Ecto neural progenitor cell (in vitro differentiated cells): ENCODE results near the gene ZNF71.
A peak's percentile ranks its signal among the peaks of the same experiment; 100 is the strongest.

ENCODE experiments used
- DNase-seq: peaks from one replicate; pipeline ENCODE4 v3.0.0-alpha.2; 2018; ENCODE audit warnings: low spot score

Gene ZNF71

DNA sequence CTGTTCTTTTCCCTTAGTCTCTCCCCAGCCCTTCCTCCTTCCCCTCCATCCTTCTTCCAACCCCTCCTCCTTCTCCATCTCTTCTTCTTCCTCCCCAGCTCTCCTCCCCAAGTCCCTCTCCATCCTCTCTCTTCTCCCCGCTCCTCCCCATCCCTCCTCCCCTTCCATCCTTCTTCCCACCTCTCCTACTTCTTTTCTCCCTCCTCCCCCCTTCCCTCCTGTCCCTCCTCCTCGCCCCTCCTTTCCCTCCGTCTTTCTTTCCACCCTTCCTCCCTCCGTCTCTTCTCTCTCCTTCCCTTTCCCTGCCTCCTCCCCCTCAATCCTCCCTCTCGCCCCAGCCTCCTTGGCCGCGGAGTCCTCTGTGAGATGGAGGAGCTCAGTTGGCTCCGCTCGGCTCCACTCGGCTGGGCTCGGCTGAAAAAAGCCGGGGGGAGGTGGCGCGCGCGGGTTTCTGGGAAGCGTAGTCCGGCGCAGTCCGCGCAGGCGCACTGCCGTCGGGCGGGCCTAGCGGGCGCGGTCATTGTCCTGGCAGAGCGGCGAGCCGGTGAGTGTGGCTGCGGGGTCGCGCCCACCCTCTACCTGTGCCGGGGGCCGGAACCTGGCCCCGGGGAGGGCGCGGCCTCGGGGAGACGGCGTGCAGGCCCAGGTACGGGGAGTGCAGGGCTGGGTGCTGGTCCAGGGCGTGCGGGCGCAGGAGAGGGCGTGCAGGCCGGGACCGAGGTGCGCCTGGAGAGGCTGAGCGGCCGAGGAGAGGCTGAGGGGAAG, at the start of gene ZNF71:
Gene ZNF71, plus strand, starts transcription at position 520 of the 765 bp plus-strand sequence. CDS start 6,257 bp downstream, outside the sequence.
- peak; percentile 95 for DNase-seq

DNA sequence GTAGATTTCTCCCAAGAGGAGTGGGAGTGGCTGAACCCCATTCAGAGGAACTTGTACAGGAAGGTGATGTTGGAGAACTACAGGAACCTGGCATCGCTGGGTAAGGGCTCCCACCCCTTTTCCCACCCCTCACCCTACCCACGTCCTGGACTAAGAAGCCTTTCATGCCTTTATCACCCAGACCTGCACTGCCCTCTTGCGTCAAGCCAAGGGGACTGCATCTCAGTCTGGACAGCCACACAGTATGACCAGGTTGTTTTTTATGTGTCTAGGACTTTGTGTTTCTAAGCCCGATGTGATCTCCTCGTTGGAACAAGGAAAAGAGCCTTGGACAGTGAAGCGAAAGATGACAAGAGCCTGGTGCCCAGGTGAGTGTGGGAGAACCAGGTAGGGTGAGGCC, 47.6 kb upstream of the ZNF71 start:
- DNase-seq = no peak

DNA sequence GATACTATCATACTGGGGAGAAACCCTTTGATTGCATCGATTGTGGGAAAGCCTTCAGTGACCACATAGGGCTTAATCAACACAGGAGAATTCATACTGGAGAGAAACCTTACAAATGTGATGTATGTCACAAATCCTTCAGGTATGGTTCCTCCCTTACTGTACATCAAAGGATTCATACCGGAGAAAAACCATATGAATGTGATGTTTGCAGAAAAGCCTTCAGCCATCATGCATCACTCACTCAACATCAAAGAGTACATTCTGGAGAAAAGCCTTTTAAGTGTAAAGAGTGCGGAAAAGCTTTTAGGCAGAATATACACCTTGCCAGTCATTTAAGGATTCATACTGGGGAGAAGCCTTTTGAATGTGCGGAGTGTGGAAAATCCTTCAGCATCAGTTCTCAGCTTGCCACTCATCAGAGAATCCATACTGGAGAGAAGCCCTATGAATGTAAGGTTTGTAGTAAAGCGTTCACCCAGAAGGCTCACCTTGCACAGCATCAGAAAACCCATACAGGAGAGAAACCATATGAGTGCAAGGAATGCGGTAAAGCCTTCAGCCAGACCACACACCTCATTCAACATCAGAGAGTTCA, 40.7 kb upstream of the ZNF71 start:
- DNase-seq = no peak

DNA sequence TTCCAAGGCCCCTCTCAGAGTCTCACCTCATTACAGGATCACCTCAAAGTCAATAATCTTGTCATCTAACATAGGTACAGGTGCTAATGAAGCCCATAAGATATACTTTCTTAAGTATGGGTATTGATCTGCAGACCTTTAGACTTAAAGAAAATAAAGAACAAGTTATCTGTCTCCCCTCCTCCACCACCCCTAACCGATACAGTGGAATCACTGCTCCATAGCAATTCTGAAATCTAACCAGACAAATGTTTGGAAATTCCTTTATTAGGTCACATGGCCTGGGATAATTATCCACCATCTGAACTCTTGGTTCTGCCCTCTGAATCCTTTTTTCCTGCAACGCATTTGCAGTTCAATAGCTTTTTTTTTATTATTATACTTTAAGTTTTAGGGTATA, 32.3 kb upstream of the ZNF71 start:
- no peak for DNase-seq

DNA sequence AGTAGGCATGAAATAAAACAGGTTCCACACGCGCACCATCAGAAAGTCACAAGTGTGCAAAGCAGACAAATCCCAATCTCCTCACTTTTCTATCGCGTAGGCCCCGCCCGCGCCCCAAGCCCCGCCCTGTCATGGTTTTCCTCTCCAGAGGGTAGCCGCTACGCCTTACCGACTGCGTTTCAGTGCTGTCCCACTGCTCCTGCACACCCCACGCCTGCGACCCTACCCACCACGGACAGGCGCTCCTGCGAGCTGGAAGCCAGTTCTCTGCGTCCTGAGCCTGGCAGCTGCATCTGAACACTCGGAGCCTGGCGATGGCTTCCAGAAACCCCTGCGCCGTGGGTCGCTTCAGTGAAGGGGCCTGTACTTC, 28.2 kb upstream of the ZNF71 start:
- DNase-seq = no peak

DNA sequence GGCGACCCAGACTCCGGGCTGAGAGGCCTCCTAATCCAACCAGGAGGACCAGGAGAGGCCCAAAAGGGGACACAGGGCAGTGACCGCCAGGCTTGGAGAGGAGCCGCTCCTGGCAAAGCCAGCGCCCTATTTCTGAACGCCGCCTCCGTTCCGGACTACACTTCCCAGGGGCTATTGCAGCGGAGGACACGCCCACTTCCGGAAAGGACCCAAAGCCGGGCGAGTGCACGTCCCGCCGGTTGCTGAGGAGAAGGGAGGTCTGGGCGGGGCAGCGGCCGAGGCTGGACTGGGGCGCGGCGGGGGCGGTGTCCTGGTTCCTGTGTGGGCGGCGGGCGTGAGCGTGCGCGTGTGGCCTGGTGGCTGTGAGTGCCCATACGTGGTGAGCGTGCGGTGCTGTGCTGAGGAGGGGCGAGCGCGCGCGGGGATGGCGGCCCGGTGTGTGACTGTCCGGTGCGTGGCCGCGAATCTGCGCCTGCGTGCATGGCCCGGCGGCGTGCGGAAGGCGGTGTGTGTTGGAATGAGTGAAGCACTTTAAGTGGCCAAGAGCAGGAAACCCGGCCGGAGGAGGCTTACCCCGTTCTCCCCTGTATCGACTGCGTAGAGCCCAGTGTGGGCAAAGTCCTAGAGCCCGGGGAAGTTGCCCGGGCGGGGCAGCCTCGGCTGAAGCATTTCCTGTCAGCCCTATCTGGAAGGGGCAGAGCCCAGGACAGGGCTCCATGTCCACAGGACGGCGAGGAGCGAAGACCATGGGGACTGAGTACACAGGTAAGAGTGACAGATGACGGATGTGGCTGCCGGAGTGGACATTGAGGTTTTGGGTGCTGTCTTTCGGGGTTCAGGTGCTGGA, 27.6 kb upstream of the ZNF71 start, which contains the start of gene ZNF470:
Gene ZNF470, plus strand, starts transcription at position 195 of the 847 bp plus-strand sequence. CDS start 2,844 bp downstream, outside the sequence.
- DNase-seq = peak; percentile 93

DNA sequence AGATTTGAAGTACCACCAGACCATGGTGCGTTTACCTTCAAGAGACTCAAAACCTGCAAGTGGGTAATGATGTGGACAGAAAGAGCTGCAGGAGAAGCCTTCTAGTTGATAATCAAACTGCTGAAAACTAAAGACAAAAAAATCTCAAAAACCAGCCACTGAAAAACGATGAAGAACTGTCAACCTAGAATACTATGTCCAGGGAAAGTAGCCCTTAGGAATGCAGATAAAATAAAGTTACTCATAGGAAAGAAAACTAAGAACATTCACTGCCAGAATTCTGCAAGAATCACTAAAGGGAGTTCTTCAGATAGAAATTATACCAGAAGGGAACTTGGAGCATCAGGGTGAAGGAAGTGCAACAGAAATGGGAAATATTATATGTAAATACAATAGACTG, 22.5 kb upstream of the ZNF71 start:
- DNase-seq = no peak

DNA sequence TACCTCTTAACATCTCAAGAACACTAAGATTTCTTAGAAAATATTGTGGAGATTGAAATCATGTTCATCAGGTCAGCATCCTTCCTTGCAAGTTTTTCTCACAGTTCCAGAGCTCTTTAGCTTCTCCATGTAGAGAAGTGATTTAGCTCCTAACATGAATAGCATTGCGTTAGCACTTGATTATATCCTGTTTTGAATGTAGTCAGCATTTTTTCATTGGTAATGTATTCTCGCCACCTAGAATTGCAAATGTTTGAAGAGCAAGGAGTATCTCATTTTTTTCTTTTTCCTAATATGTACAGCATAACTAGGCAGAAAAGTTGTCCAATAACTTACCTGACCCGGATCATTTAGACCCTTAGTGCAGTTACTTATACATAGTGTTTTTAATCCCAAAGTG, 21.2 kb upstream of the ZNF71 start:
- DNase-seq = no peak

DNA sequence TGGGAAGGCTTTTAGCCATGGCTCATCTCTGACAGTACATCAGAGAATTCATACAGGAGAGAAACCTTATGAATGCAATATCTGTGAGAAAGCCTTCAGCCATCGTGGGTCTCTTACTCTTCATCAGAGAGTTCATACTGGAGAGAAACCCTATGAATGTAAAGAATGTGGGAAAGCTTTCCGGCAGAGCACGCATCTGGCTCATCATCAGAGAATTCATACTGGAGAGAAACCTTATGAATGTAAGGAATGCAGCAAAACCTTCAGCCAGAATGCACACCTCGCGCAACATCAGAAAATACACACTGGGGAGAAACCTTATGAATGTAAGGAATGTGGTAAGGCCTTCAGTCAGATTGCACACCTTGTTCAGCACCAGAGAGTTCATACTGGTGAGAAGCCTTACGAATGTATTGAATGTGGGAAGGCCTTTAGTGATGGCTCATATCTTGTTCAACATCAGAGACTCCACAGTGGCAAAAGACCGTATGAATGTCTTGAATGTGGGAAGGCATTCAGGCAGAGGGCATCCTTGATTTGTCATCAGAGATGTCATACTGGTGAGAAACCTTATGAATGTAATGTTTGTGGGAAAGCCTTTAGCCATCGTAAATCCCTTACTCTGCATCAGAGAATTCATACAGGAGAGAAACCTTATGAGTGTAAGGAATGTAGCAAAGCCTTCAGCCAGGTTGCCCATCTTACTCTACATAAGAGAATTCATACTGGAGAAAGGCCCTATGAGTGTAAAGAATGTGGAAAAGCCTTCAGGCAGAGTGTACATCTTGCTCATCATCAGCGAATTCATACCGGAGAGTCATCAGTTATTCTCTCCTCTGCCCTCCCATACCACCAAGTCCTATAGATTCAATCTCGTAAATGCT, 17.1 kb upstream of the ZNF71 start:
- no peak for DNase-seq

DNA sequence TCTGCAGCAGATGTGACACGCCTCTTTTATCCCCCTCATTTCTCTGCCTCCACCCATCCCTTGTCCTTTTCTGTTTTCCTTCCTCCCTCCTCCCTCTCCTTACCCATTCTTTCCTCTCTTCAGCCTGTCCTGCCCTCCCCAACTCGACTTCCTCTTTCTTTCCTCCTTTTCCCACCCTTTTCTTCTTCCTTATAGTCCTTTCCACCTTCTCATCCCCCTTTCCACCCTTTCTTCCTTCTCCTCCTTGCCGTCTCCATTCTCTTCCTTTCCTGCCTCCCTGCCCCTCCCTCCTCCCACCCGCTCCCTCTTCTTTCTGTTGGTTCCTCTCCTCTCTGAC, 688 bp upstream of the ZNF71 start:
- no peak for DNase-seq

DNA sequence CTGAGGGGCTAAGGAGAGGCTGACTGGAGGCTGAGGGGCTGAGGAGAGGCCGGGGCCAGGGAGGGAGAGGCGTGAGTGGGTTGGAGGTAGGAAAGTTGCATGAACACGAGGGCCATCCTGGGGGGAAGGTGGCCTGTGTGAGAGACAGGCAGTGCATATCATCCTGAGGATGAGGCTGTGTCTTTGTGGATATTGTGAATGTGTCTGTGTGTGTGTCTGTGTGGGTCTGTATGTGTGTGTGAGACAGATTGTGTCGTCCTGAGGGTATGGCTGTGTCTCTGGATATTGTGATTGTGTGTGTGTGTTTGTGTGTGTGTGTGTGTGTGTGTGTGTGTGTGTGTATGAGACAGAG, 422 bp downstream of the ZNF71 start:
- DNase-seq = no peak

DNA sequence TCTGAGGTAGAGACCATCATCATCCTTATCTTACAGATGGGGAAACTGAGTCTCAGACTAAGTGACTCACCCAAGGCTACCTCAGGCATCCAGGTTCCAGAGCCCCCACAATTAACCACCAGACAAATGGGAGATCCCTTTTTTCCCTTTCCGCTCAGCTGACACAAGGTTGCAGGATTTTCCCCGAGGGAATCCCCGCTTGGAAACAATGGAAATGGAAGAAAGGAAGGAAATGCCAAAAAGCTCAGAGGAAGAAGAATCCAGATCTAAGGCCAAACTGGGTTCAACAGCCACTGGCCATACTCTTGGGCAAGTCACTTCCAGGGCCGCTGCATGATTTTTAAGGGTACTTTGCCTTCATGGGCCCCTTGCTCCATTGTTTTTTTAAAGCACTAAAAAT, 1.6 kb downstream of the ZNF71 start:
- no peak for DNase-seq

DNA sequence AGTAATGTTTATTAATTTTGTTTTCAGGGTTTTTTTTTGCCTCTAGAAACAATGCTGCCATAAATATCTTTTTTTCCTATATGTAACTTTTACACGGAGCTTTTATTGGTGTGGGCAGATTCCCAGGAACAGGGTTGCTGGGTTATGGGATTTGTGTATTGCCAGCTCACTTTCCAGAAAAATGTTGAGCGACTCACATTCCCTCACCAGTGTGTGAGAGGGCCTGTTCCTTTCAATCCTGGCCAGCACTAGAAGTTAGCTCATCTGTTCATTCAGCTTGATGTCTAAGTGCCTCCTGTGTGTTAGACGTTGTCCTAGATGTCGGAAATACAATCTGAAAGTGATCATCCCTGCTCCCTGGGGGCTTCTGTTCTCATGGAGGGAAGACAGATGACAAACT, 2.6 kb downstream of the ZNF71 start:
- no peak for DNase-seq

DNA sequence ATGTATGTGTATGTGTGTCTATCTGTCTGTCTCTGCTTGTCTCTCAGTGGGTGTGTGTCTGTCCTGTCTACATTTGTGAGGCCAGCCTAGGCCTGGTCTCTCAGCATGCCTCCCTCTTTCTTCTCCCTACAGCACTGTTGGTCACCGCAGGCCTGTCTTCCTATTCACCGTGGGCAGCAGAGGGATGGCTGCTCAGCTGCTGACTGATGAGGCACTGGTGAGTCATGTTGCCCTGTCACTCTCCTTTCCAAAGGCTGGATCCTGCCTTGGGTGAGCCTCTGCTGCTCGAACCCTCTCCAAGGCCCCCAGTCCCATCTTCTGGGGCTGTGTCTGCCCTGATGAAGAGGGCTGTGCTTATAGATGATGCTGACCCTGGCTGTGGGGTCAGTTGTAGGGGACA, 6.3 kb downstream of the ZNF71 start:
- no peak for DNase-seq

DNA sequence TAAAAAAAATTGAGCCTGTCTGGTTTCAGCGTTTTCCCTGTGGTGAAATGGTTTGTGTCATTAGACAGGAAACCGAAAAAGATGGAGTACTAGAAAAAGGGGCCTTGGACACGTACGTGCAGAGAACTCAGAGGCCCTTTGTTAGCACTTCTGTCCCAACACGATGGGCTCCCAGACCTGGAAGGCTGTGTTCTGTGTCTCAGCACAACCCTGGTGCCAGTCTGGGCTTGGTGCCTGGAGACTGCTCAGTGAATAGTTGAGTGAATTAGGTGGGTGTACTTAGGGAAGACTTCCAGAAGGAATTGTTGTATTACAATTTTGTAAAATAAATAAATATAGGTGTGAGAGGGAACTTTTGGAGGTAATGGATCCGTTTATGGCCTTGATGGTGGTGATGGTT, 8.7 kb downstream of the ZNF71 start:
- DNase-seq = no peak

DNA sequence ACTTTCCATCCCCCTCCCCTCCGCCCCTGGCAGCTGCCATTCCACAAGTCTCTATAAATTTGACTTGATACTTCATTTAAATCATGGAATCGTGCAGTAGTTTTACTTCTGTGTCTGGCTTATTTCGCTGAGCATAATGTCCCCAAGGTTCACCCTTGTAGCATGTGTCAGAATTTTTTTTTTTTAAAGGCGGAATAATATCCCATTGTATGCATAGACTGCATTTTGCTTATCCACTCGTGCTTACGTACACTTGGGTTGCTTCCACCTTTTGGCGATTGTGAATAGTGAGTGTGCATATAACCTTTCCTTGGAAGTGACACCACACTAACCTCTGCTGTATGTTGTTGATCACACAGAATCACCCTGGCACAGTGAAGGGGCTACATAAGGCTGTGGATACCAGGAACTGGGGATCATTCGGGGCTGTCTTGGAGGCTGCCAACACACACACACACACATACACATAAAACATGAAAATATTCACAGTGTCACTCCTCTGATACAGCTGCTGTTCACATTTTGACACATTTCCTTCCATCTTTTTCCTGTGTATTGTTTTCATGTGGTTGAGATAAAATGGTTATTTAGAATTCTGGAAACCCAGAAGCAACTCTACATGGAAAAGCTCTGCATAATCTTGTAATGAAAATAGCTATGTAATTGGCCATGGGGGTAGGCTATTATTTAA, 13.3 kb downstream of the ZNF71 start:
- DNase-seq = no peak

DNA sequence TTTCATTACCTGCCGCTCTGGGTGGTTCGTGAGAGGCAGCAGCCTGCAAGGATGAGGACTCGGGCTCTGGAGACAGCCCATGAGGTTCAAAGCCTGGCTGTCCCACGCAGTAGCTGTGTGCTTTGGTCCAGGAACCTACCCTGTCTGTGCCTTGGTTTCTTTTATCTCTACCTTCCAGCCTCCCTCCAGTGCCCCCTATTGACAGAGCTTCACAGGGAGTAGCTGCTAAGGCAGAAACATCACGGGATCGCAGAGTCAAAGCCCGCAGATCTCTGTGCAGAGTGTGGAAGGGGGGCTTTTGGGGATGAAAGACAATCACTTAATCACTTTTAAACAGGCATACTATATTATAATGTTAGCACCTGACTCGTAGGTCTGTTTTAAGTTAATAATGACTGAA, 16.2 kb downstream of the ZNF71 start:
- DNase-seq = no peak

DNA sequence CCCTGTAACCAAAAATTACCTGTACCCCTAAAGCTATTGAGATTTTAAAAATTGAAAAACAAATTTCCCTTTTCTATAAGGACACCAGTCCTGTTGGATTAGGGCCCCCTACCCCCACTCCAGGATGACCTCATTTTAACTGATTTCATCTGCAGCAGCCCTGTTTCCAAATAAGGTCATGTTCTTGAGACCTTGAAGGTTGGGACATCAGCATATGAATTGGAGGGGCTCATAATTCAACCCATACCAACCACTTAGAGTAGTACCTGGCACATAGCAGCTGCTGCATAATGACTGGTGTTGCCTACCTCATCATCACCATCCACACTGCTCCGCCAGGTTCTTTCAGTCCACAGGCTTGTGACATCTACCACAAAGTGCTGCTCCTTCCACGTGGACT, 17.6 kb downstream of the ZNF71 start:
- no peak for DNase-seq

DNA sequence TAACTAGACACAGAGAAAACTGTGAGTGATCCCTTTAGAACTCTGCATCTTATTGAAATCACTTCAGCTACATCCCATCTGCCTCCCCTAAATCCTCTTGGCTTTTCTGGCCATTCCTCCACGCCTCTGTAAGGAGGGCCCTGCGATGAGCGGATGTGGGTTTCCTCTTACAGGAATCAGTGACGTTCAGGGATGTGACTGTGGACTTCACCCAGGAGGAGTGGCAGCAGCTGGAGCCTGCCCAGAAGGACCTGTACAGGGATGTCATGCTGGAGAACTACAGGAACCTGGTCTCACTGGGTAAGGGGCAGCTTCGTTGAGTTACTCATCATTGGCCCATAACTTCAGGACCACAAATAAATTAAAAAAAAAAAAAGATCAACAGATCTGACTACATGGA, 18.5 kb downstream of the ZNF71 start:
- no peak for DNase-seq

DNA sequence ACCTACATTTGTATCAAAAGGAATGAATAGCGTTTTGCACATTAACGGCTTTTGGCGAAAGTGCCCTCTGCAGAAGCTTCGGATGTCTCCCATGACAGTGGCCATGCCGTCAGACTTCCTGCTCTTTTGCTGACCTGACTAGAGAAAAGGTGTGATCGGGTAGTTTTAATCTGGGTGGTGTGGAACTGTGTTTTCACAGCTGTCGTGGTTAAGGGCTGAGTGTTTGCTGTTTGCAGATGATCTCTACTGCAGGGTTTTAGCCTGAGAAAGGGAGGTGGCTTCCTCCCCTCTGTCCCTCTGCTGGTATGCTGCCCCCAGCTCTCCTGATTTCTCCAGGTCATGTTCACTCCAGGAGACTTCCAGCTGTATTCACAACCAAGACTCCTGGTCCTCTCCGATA, 22.4 kb downstream of the ZNF71 start:
- no peak for DNase-seq

DNA sequence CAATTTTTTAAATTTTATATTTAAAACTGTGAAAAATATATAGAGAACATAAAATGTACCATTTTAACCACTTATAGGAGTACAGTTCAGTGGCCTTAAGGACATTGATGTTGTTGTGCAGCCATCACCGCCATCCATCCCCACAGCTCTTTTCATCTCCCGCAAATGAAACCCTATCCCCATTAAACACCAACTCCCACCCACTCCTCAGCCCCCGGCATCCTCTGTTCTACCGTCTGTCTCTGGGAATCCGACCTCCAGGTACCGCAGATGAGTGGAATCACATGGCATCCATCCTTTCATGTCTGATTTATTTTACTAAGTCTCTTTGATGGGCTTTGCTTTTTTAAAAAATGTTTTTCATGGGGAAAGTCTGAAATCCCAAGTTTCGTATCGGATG, 24.0 kb downstream of the ZNF71 start:
- DNase-seq = no peak

DNA sequence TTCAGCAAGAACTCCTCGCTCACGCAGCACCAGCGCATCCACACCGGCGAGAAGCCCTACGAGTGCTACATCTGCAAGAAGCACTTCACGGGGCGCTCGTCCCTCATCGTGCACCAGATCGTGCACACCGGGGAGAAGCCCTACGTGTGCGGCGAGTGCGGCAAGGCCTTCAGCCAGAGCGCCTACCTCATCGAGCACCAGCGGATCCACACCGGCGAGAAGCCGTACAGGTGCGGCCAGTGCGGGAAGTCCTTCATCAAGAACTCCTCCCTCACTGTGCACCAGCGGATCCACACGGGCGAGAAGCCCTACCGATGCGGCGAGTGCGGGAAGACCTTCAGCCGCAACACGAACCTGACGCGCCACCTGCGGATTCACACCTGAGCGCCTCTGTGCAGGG, 27.3 kb downstream of the ZNF71 start:
- no peak for DNase-seq
